Lung microvascular endothelial cell (primary cell): ENCODE measurements around the gene BCL2L1. TPM values are rescaled to one million over a fixed set of nuclear protein-coding genes. Genes with fewer than 3 reads are reported as not detected.

Experiments
- DNase-seq, 2 donors: peaks; one replicate each; pipeline versions ENCODE4 v3.0.0 to v3.0.0-alpha.2; 2010; ENCODE audit warnings: low read depth in 2 of 2
- total RNA-seq: library from RNA; depleted of rRNA; stranded (reverse); fragments of >200 nt; gene quantifications from 2 replicates; pipeline ENCODE4 v1.2.1, GENCODE V29; 2014

The BCL2L1 gene
- total RNA-seq, 1 donor from 2014 or later: 40.7 TPM

DNA sequence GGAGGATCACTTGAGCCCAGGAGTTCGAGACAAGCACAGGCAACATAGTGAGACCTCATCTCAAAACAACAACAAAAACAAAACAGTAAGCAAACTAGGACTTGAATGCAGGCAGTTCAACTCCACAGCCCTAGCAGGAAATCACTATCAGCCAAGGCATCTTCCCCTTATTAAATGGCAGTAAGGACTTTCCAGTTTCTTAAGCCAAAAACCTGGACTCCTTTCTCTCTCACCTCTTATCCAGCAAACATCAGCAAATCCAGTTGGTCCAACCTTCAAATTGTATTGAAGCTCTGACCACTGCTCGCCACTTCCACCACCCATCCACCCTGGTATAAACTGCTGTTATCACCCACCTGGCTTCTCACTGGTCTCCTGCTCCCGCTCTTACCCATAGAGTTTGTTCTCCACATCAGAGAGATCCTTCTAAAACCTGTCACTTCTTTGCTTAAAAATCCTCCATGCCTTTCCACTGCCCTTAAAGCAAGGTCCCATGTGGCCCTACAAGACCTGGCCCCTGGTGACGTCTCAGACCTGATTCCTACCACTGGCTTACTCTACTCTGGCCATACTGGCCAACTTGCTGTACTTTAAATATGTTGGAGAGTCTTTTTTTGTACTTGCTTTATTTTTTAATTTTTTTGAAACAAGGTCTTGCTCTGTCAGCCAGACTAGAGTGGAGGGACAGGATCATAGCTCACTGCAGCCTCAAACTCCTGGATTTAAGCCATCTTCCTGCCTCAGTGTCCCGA lies 27.6 kb downstream of the BCL2L1 start:
- DNase-seq: no peak

DNA sequence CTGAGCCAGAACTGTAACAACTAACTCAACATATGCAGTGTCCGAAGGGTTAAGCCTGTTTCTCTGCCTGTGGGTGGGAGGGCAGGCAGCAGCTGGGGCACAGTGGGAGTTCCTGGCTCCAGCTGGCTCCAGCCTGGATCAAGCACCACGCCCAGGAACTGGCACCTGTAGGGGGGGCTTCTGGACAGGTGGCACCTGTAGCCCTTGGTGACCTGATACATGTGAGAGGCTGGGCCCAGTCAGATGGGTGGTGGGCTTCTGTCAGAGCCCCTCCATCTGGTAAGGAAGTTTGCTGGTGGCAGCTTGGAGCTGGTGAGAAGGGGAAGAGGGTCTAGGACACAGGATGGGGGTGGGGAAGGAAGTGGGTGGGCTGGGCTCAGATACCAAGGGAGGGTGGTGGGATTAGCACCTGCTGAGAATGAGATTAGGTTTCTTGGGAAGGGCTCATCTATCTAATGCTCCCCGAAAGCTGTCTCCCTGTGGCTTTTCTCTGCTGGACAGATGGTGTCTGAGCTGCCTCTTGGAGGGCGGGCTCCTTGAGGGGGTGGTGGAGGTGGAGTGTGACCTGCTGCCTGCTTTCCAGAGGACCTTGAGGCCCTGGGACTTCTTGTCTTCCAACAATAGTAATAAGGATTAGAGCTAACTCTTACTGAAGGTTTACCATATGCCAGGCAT lies 28.5 kb downstream of the BCL2L1 start:
- no peak for DNase-seq

DNA sequence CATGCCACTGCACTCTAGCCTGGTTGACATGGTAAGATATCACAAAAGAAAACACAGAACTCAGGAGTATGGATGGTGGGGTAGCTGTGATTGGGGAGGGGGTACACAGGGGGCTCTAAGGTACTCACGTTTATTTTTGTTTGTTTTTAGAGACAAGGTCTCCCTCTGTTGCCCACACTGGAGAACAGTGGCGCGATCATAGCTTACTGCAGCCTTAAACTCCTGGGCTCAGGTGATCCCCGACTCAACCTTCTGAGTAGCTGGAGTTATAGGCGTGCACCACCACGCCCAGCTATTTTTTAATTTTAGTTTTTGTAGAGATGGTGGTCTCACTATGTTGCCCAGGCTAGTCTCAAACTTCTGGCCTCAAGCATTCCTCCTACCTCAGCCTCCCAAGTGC lies 29.3 kb downstream of the BCL2L1 start:
- DNase-seq: no peak

DNA sequence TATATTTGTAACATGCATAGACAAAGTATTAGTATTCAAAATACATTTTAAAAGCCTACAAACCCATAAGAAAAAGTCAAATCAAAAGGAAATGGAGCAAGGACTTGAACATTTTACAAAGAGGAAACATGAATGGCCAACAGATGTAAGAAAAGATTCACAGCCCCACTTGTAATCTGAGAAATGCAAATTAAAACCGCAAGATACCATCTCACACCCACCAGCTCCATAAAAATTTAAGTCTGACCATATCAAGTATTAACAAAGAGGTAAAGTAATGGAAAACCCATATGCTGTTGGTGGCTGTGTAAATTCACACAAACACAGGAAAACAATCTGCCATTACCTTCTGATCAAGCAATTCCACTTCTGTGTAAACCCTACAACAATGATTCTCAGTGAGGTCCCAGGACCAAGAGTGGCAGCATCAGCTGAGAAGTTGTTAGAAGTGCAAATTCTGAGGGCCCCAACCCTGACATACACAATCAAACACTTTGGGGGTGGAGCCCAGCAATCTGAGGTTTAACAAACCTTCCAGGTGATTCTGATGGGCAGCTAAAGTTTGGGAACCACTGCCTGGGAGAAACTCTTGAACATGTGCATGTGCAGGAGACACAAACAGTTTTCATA lies 30.9 kb downstream of the BCL2L1 start:
- DNase-seq: no peak

DNA sequence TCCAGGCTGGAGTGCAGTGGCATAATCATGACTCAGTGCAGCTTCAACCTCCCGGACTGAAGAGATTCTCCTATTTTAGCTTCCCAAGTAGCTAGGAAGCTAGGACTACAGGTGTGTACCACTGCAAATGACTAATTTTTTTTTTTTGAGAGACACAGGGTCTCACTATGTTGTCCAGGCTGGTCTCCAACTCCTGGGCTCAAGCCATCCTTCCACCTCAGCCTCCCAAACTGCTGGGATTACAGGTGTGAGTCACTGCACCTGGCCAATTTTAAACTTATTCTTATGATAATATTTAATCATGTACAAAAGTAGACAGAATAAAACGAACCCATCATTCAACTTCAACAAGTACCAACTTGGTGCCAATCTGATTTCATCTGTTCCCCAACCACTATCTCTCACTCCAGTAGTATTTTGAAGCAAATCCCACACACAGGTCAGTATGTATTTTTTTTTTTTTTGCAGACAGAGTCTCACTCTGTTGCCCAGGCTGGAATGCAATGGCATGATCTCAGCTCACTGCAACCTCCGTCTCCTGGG lies 32.5 kb downstream of the BCL2L1 start:
- no peak for DNase-seq

DNA sequence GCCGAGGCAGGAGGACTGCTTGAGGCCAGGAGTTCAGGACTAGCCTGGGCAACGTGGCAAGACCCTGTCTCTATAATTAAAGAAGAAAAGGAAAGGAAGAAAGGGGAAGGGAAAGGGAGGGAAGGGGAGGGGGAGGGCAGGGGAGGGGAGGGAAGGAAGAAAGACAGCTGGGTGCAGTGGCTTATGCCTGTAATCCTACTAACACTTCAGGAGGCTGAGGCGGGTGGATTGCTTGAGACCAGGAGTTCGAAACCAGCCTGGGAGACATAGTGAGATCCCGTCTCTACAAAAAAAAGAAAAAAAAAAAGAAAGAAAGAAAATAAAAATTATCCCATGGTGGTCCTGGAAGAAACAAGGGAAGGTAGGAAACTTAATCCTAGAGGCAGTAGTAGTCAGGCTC lies 33.5 kb downstream of the BCL2L1 start:
- no peak for DNase-seq

DNA sequence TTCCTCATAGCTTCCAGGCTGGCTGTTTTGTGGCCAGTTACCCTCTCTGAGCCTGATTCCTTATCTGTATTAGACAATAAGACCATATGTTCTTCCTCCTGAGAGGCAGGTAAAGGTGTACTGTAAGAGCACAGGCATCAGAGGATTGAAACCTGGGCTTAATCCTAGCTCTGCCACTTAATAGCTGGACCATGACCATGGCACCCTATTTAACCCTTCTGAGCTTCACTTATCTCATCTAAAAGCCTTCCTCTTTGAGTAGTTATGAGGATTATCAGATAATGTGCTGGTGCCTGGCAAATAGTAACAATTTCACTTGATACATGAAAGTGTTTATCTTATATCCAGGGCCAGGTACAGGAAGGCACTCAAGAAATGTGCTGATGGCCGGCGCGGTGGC lies 34.9 kb downstream of the BCL2L1 start:
- no peak for DNase-seq

DNA sequence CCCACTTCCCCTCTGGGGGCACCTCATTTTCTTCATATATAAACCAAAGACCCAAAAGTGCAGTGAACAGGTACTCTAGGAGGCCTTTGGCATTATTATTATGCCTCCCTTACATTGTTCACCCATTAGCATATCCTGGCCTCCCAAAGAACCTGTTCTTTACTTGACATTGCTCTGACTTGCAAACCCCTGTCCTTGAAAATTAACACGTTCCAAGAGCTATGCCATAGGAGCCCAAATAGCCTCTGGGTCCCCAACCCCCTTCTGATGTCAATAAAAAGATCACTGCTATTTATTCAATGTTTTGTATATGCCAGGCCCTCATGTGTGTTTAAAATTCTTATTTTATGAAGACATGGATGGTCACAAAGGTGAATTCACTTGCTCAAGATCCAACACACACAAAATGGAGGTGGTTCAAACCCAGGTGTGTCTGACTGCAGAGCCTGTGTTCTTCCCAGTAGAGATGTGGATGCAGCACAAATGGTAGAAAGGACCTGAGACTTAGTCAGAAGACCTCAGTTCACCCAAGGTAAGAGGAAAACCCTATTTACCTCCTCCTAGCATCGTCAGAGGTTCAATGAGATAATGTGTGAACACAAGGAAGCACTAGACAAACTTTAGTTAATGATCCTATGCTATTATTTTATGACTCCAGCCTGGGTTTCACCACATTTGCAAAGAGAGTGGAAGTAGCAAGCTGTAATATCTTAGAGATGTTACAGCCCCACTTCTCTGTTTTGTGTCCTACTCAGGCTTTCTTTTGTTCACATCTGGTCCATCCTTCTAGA lies 36.6 kb downstream of the BCL2L1 start:
- no peak for DNase-seq

DNA sequence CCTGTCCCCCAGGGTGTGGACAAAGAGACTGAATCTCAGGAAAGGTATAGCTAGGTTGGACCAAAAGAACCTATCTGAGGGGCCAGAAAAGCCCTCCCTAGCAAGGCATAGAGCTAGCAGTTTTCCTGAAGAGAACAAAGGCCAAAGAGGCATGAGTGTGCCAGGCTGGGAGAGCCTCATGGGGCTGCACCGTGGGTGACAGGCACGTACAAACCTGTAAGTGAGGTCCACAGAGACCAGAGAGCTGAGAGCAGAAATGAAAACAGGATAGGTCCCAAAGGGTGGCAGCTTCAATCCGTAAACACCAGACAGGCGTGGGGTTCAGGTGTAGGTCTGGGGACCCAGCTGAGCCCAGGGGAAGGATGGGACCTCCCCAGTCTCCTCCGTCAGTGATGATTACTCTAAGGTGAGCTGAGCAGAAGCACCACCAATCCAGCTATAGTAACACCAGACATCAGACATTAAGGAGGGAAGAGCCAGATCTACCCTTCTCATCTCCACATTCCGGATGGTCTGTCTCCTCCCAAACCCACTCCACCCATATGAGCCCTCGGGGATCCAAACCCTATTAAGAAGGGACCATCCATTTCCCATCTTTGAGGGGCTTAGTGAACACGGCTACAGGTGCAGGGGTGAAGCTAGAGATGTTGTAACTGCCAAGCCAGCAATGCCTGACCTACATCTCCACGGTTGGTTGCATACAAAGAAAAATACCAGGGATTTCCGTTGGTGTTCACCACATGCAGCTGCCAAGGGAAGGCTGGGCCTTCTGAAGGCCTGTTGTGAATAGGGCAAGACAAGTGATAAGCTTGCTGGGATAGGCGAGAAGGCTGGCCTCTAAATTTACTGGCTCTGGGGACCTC lies 38.3 kb downstream of the BCL2L1 start:
- no peak for DNase-seq

DNA sequence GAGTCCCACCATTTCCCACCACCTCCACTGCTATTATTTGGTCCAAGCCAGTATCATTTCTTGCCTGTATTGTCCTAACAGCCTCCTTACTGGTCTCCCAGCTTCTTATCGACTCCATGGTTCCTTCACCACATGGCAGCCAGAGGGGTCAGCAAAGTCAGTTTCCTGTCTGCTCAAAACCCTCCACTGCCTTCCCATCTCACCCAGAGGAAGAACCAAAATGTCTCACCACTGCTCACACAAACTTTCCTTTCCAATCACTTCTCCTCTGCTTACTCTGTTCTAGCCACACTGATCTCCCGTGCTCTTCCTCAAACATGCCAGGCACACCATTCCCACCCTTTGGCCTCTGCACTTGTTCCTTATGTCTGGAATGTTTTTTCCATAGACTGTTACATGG lies 39.7 kb downstream of the BCL2L1 start:
- DNase-seq: no peak

DNA sequence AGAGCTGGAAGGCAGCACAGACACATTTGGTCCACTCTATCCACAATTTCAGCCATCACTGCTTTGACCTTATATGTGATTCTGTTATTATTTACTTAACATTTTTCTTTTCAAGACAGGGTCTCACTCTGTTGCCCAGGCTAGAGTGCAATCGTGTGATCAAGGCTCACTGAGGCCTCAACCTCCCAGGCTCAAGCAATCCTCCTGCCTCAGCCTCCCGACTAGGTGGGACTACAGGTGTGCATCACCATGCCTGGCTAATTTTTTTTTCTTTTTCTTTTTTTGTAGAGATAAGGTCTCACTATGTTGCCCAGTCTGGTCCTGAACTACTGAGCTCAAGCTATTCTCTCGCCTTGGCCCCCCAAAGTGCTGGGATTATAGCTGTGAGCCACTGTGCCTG lies 40.3 kb downstream of the BCL2L1 start:
- no peak for DNase-seq

DNA sequence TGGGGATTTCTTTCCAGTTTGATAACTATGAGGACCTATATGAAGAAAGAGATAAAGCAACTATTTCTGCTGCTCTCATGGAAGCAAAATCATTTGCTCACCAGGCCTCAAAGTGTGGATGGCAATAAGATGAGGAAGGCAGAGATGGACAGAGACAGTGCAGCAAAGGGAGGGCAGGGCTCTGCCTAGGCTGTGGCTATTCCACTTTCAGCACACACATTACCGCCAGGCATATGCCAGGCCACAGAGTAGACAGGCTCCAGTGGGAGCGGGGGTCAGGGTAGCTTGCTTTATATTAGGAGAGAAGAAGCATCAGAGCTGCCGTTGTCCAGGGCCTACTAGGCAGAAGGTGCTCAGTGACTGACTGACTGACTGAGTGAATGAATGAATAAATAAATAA lies 40.9 kb downstream of the BCL2L1 start:
- DNase-seq: no peak

DNA sequence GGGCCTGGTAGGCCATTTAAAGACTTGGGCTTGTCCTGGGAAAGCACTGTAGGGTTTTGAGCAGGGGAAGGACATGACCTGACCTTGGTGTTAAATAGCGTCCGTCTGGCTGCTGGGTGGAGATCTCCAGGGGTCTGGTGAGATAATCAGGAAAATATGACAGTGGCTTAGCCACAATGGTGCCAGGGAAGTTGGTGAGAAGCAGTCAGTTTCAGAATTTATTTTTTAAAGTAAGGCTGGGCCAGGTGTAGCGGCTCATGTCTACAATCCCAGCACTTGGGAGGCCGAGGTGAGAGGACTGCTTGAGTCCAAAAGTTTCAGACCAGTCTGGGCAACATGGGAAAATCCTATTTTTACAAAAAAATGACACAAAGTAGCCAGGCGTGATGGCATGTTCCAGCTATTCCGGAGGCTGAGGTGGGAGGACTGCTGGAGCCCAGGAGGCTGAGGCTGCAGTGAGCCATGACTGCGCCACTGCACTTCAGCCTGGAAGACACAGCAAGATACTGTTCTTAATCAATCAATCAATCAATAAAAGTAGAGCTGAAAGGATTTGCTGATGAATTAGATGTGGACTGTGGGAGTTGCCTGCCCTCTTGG lies 41.4 kb downstream of the BCL2L1 start:
- no peak for DNase-seq

DNA sequence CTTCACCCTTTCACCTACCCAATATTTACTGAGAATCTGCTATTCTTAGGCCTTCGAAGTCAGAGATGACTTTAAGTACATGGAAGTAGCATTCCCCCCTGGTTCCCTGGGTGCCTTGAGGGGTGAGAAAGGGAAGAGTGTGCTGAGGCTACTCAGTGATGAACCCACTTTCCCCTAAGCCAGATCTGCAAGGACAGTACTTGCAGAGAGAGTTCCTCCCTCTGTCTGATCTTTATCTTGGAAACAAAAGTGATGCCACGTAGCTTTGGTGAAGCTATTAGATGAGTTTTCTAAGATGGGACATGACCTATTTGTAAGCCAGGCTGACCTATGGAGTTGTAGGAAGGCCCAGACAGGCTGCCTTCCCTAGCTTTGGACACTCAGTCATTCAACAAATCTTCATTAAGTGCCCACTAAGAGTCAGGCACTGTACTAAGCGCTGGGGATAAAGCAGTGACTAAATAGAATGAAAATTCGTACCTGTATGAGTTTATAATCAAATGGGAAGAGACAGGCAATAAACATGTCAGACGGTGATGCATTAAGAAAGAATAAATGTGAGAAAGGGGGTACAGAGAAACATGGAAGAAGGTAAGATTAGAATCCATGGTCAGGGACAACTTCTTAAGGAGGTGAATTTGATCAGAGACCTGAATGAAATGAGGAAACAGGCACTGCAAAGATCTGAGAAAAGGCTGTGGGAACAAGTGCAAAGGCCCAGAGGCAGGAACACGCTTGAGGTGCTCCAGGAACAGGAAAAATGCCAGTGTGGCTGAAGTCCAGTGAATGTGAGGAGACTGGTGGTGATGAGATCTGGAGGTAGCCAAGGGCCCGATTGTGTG lies 42.2 kb downstream of the BCL2L1 start:
- DNase-seq: no peak

DNA sequence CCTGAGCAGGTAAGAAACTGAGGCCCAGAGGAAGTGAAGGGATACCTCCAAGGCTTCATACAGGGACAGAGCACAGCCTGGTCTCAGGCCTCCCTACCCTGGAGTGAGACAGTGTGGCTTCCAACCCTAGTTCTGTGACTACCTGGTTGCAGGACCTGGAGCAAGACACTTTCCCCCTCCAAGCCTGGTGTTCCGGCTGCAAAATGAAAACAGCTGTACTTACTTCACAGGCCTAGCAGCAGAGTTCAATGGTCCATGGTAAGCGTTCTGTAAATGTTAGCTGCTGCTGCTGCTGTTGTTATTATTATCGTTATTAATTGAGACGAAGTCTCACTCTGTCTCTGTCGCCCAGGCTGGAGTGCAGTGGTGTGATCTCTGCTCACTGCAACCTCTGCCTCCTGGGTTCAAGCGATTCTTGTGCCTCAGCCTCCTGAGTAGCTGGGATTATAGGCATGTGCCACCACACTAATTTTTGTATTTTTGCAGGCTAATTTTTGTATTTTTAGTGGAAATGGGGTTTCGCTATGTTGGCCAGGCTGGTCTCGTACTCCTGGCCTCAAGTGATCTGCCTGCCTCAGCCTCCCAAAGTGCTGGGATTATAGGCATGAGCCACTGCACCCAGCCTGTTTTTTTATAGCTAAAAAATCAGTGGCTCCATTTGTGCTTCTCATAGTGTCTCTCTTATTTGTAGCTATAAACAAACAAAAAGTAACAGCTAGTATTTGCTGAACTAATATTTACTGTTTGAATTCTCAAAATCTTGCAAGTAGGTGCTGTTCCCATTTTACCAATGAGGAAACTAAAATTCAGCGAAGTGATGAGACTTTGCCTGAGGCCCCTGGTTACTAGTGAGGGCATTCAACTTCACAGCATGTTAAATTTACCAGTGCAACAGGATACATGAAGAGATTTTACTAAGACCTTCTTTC lies 43.0 kb downstream of the BCL2L1 start:
- DNase-seq: no peak

DNA sequence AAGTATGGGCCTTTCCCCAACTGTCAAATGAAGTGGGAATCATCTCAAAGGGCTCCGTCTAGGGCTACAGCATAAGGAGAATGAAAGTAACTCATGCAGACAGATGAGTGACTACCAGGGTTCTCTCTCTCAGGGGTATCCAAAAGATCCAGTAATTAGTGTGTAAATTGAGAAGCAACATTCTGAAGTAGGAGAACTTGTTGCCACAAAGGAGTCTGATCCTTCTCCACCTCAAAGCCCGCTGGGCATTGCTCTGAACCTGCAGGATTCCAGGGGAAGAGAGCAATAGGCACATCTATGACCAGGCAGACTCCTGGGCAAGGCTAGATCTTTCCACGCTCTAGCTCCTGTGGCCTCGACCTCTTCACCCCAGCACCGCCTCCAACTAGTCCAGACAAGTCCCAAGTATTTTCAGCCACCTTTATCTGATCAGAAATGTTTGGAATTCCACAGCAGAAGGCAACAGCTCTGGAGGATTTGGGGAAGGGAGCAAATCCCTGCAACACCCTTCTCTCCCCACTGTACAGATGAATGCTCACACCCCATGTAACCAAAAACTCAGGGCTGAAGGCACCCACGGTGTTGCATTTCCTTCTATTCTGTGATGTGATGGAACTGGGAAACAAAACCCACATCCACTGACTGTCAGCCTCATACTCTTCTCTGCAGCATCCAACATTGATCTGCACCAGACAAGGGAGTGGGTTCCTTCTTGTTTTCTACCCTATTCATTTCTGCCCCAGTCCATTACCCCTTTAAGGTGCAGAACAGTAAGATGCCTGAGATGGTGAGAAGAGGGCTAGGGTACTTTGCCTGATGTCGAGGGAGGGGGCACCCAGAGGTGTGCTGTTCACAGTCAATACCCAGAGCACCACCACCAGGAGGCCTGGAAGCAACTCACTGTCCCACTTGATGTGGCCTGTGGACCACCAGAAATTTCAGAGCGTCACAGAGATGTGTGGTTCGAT lies 44.0 kb downstream of the BCL2L1 start:
- DNase-seq: no peak
